Mesendoderm (in vitro differentiated cells): ENCODE measurements around the gene ENTR1.

Source experiments
- DNase-seq: peaks from one replicate; pipeline ENCODE4 v3.0.0; 2013
- H2AK5ac ChIP-seq: 2 replicates; pipeline ENCODE4 v1.6.1; 2013; ENCODE audit warnings: low read length, inconsistent platforms
- H2BK120ac ChIP-seq: 2 replicates; pipeline ENCODE4 v1.6.1; 2013; ENCODE audit warnings: low read depth, mild to moderate bottlenecking, low read length, moderate library complexity, mixed read lengths
- H2BK15ac ChIP-seq: replicated peaks from 2 replicates; pipeline ENCODE4 v1.6.1; 2013; ENCODE audit warnings: low read depth, mild to moderate bottlenecking, moderate library complexity
- H2BK5ac ChIP-seq: 2 replicates; pipeline ENCODE4 v1.6.1; 2013; ENCODE audit warnings: low read length, inconsistent platforms
- H3K18ac ChIP-seq: 2 replicates; pipeline ENCODE4 v1.6.1; 2013; ENCODE audit warnings: mild to moderate bottlenecking, low read length, mixed read lengths
- H3K23ac ChIP-seq: one replicate; pipeline ENCODE4 v1.6.1; 2013; ENCODE audit warnings: low read length
- H3K27ac ChIP-seq: 2 replicates; pipeline ENCODE4 v1.5.1; 2013; ENCODE audit warnings: low read depth, mild to moderate bottlenecking, inconsistent platforms, low read length, moderate library complexity
- H3K27me3 ChIP-seq: 2 replicates; pipeline ENCODE4 v1.6.1; 2013; ENCODE audit warnings: low read length, control low read depth, mild to moderate bottlenecking, inconsistent platforms; ENCODE audit not compliant: insufficient read depth, poor library complexity
- H3K36me3 ChIP-seq: 2 replicates; pipeline ENCODE4 v1.6.1; 2013; ENCODE audit warnings: low read length, inconsistent platforms; ENCODE audit not compliant: control insufficient read depth, insufficient read depth
- H3K4ac ChIP-seq: one replicate; pipeline ENCODE4 v1.6.1; 2013; ENCODE audit warnings: low read depth, mild to moderate bottlenecking, low read length, moderate library complexity
- H3K4me1 ChIP-seq: 2 replicates; pipeline ENCODE4 v1.6.1; 2013; ENCODE audit warnings: low read depth, low read length, inconsistent platforms; ENCODE audit not compliant: control insufficient read depth
- H3K4me2 ChIP-seq: 2 replicates; pipeline ENCODE4 v1.6.1; 2013; ENCODE audit warnings: low read length
- H3K4me3 ChIP-seq: 2 replicates; pipeline ENCODE4 v1.5.1; 2013; ENCODE audit warnings: mild to moderate bottlenecking, low read length
- H3K56ac ChIP-seq: one replicate; pipeline ENCODE4 v1.6.1; 2013; ENCODE audit warnings: low read length
- H3K79me1 ChIP-seq: 2 replicates; pipeline ENCODE4 v1.6.1; 2013; ENCODE audit warnings: low read length, inconsistent platforms
- H3K79me2 ChIP-seq: 2 replicates; pipeline ENCODE4 v1.6.1; 2013; ENCODE audit warnings: mild to moderate bottlenecking, low read length; ENCODE audit not compliant: control insufficient read depth, insufficient read depth
- H3K9ac ChIP-seq: 2 replicates; pipeline ENCODE4 v1.6.1; 2013; ENCODE audit warnings: low read length, inconsistent platforms
- H4K5ac ChIP-seq: one replicate; pipeline ENCODE4 v1.6.1; 2013; ENCODE audit warnings: low read length
- H4K8ac ChIP-seq: one replicate; pipeline ENCODE4 v1.6.1; 2013; ENCODE audit warnings: low read depth, mild to moderate bottlenecking, control low read depth, low read length, moderate library complexity
- WGBS: extraction: QIAGEN DNeasy Blood & Tissue Kit; methylation state at CpG from one replicate; pipeline ENCODE4 v1.1.7; 2013; ENCODE audit warnings: low lambda C conversion rate, missing lambda C conversion rate; ENCODE audit not compliant: insufficient coverage; ENCODE audit errors: extremely low coverage; 5-methylcytosine and 5-hydroxymethylcytosine counted together

Gene ENTR1

DNA sequence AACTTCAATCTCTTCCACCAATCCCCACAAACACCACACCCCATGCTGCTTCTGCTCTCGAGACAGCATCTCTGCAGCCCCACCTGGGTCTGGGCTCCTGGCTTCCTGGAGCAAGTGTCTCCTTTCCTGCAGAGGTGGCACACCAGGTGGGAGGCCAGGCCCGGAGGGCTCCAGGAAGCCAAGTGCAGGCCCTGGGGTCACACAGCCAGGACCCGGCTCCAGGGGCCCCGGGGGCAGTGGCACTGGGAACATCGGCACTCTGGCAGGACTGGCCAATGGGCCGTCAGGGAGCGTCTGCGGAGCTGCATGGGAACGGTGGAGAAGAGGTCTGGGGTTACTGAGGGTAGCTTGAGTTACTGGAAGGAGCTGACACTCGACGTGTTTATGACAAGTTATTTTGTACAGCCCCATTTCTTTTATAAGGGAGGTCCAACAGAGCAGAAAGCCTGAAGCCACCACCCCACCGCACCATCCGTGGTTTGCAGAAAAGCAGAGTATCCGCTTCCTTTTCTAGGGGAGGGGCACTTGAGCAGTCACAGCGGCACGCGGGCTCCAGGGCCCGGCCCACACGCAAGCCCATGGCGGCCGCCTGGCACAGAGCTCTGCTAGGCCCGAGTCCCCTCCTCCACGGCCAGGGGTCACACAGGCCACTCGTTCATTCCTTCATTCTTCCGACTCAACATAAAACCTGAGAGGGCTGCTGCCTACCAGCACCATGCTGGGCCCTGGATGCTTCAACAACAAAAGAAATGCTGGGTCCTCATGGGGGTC lies 43.8 kb upstream of the ENTR1 start:
- no peak overlapping the region for H4K8ac ChIP-seq
- no peak overlapping the region for H3K23ac ChIP-seq
- DNase-seq = no peak
- H3K56ac ChIP-seq = no peak overlapping the region
- H3K79me1 ChIP-seq = no peaks in the 10 kb centered on the region
- WGBS = no CpG with 5 or more reads among the region's 25 CpGs
- peaks cover 29% of the 10 kb centered on the region for H3K36me3 ChIP-seq
- H3K4me1 ChIP-seq = no peaks in the 10 kb centered on the region
- H2BK15ac ChIP-seq = no peak overlapping the region
- H3K4me3 ChIP-seq = no peak overlapping the region
- H3K27ac ChIP-seq = no peak overlapping the region
- no peak overlapping the region for H2BK5ac ChIP-seq
- no peak overlapping the region for H4K5ac ChIP-seq
- no peak overlapping the region for H3K18ac ChIP-seq
- no peak overlapping the region for H3K4ac ChIP-seq
- H3K27me3 ChIP-seq = no peaks in the 10 kb centered on the region
- no peaks in the 10 kb centered on the region for H3K79me2 ChIP-seq
- H3K4me2 ChIP-seq = no peak overlapping the region
- no peak overlapping the region for H2BK120ac ChIP-seq
- H2AK5ac ChIP-seq = no peak overlapping the region
- no peak overlapping the region for H3K9ac ChIP-seq

DNA sequence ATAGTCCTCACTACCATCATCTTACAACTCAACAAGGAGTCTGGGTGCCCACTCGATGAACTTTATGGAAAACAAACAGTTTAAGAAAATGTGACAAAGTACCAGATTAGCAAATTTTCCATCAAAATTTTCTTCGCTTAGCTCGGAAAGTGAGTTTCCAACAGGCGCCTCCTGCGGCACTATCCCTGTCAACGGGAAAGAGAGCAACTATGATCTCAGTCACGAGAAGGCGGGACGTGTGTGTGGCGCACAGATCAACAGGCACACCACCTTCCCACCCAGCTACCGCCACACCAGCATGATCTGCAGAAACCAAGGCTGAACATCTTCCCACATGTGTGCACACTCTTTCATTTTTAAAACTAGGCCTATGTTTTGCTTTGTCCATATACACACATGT lies 42.9 kb upstream of the ENTR1 start:
- Histone ChIP-seq H3K36me3 (peaks cover 25% of the 10 kb centered on the region), H2AK5ac (no peak overlapping the region), H4K5ac (no peak overlapping the region), H2BK5ac (no peak overlapping the region), H2BK15ac (no peak overlapping the region), H3K4ac (no peak overlapping the region), H3K9ac (no peak overlapping the region), H3K27ac (no peak overlapping the region), H3K4me1 (no peaks in the 10 kb centered on the region), H3K27me3 (no peaks in the 10 kb centered on the region), H3K18ac (no peak overlapping the region), H3K4me2 (no peak overlapping the region), H3K4me3 (no peak overlapping the region), H3K79me1 (no peaks in the 10 kb centered on the region), H2BK120ac (no peak overlapping the region), H3K56ac (no peak overlapping the region), H3K23ac (no peak overlapping the region), H4K8ac (no peak overlapping the region), H3K79me2 (no peaks in the 10 kb centered on the region)
- no peak for DNase-seq
- WGBS = no CpG with 5 or more reads among the region's 11 CpGs

DNA sequence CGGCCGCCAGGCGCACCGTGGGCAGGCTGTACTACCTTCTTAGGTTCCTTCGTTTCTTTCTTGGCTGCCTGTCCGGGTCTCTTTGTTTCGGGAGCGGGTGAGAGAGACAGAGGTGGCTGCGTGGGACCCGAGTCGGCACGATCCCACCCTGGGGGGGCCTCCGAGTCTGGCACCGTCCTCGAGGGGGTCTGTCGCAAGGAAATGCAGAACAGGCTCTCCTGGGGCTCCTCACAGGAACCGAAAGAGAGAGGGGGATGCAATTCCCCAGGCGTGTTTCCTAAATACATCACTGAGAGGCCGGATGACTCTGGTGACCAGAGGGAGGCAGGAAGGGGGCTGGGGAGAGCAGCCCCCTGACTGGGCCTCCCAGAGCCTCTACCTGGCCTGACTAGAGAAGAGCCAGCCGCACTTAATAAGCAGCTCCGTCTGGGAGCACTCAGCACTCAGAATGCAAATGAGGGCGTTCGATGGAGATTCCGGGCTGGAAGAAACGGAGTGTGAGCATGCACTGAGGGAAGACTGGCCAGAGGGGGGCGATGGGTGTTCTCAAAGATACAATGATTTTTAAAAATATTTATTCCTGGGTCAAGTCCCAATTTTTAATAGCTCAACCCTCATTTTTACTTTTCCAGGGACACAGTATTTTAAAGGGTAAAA lies 40.9 kb upstream of the ENTR1 start:
- Histone ChIP-seq H3K79me2 (no peaks in the 10 kb centered on the region), H4K5ac (no peak overlapping the region), H3K79me1 (no peaks in the 10 kb centered on the region), H2AK5ac (no peak overlapping the region), H3K56ac (no peak overlapping the region), H3K18ac (no peak overlapping the region), H3K27me3 (no peaks in the 10 kb centered on the region), H3K36me3 (peaks cover 32% of the 10 kb centered on the region), H3K23ac (no peak overlapping the region), H3K9ac (no peak overlapping the region), H2BK5ac (no peak overlapping the region), H2BK15ac (no peak overlapping the region), H3K27ac (no peak overlapping the region), H3K4me2 (no peak overlapping the region), H4K8ac (no peak overlapping the region), H3K4me1 (no peaks in the 10 kb centered on the region), H3K4ac (no peak overlapping the region), H3K4me3 (no peak overlapping the region), H2BK120ac (no peak overlapping the region)
- DNase-seq = peak; percentile 10
- WGBS = no CpG with 5 or more reads among the region's 26 CpGs

DNA sequence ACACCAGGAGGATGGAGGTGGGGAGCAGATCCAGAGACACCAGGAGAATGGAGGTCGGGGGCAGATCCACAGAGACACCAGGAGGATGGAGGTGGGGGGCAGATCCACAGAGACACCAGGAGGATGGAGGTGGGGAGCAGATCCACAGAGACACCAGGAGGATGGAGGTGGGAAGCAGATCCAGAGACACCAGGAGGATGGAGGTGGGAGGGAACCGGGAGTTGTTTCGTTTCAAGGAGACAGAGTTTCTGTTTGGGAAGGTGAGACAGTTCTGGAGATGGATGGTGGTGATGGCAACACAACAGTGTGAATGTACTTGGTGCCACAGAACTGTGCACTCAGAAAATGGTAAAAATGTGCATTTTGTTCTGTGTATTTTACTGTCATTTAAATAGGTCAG lies 38.2 kb upstream of the ENTR1 start:
- Histone ChIP-seq H3K4me3 (no peak overlapping the region), H4K5ac (no peak overlapping the region), H3K56ac (no peak overlapping the region), H2BK15ac (no peak overlapping the region), H3K9ac (no peak overlapping the region), H3K4me1 (no peaks in the 10 kb centered on the region), H3K4ac (no peak overlapping the region), H3K4me2 (no peak overlapping the region), H3K27ac (no peak overlapping the region), H2BK120ac (no peak overlapping the region), H3K23ac (no peak overlapping the region), H2AK5ac (no peak overlapping the region), H3K36me3 (peaks cover 22% of the 10 kb centered on the region), H2BK5ac (no peak overlapping the region), H4K8ac (no peak overlapping the region), H3K18ac (no peak overlapping the region), H3K79me1 (no peaks in the 10 kb centered on the region), H3K79me2 (no peaks in the 10 kb centered on the region), H3K27me3 (no peaks in the 10 kb centered on the region)
- no CpG with 5 or more reads among the region's 3 CpGs for WGBS
- no peak for DNase-seq

DNA sequence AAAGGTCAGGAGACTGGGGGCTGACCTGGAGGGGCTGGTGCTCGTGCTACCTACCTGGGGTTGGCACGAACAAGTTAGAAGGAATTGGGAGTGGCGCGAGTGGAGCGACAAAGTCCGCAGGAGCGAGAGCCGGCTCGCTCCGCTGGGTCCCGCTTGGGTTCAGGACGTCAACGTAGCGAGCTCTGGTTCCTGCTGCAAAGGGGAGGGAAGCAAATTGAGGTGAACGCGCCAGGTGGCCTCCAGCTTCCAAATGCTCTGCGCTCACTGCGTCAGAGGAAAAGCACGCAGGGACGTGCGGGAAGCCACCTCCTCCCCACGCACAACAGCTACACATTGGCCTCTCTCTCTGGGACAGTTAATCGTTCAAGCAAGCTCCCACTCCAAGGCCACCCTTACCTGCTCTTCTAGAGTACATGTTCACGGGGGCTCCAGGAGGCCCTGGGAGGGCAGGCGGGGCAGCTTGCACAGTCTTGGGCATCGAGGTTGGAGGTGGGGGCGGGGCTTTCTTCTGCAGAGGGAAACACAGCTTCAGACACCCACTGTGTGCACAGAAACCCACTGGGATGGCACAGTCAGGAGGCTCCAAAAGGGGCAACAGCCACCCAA lies 36.9 kb upstream of the ENTR1 start:
- no peak overlapping the region for H2BK5ac ChIP-seq

More for the DNA sequence above, 36.9 kb upstream of the ENTR1 start:
- Histone ChIP-seq H3K56ac (no peak overlapping the region), H3K79me1 (no peaks in the 10 kb centered on the region), H3K27ac (no peak overlapping the region), H3K9ac (no peak overlapping the region), H3K27me3 (no peaks in the 10 kb centered on the region), H2BK15ac (no peak overlapping the region), H4K8ac (no peak overlapping the region), H3K36me3 (peaks cover 19% of the 10 kb centered on the region), H4K5ac (no peak overlapping the region), H2AK5ac (no peak overlapping the region), H3K4me2 (no peak overlapping the region), H3K18ac (no peak overlapping the region), H3K4me3 (no peak overlapping the region), H3K4ac (no peak overlapping the region), H3K4me1 (no peaks in the 10 kb centered on the region), H3K79me2 (no peaks in the 10 kb centered on the region), H3K23ac (no peak overlapping the region), H2BK120ac (no peak overlapping the region)
- WGBS = no CpG with 5 or more reads among the region's 27 CpGs
- no peak for DNase-seq
